T-helper 2 cell treated with Interferon-gamma antibody and Interleukin-4, amounts not matched to agents 5 μg/mL and 100 μg/mL, for 36 hours (primary cell): Measurements from ENCODE around the gene ADAMTSL3.
"Not testable (repeated sequence)": the region's sequence is repeated elsewhere in the genome, so short reads cannot be mapped to it uniquely, and the experiment has no call there.

Experiments
- DNase-seq: peaks from one replicate; pipeline ENCODE4 v3.0.0; 2021; ENCODE audit warnings: low spot score
- H3K27ac Mint-ChIP-seq: one replicate; pipeline ENCODE4 v1.8.0; 2021; ENCODE audit warnings: mild to moderate bottlenecking, mixed read lengths
- H3K27me3 Mint-ChIP-seq: one replicate; pipeline ENCODE4 v1.8.0; 2021; ENCODE audit warnings: low read depth, mixed read lengths
- H3K36me3 Mint-ChIP-seq: one replicate; pipeline ENCODE4 v1.8.0; 2021; ENCODE audit warnings: low read depth, mixed read lengths
- H3K4me1 Mint-ChIP-seq: one replicate; pipeline ENCODE4 v1.8.0; 2021; ENCODE audit warnings: low read depth, mixed read lengths
- H3K4me3 Mint-ChIP-seq: one replicate; pipeline ENCODE4 v1.8.0; 2022; ENCODE audit warnings: mild to moderate bottlenecking, moderate library complexity, mixed read lengths
- H3K9me3 Mint-ChIP-seq: one replicate; pipeline ENCODE4 v1.8.0; 2021; ENCODE audit warnings: mixed read lengths

The ADAMTSL3 gene

GRCh38 chr15:83699028-83699427, 45.1 kb downstream of the ADAMTSL3 start:
- Mint-ChIP-seq H3K36me3 (no peaks in the 10 kb centered on the region), H3K4me3 (no peak overlapping the region), H3K27ac (no peak overlapping the region), H3K9me3 (no peaks in the 10 kb centered on the region), H3K27me3 (no peaks in the 10 kb centered on the region), H3K4me1 (no peaks in the 10 kb centered on the region)
- DNase-seq = no peak

- no peaks in the 10 kb centered on the region for H3K9me3 Mint-ChIP-seq
These were observed 46.2 kb downstream of the ADAMTSL3 start for GRCh38 chr15:83700082-83700481.

DNA sequence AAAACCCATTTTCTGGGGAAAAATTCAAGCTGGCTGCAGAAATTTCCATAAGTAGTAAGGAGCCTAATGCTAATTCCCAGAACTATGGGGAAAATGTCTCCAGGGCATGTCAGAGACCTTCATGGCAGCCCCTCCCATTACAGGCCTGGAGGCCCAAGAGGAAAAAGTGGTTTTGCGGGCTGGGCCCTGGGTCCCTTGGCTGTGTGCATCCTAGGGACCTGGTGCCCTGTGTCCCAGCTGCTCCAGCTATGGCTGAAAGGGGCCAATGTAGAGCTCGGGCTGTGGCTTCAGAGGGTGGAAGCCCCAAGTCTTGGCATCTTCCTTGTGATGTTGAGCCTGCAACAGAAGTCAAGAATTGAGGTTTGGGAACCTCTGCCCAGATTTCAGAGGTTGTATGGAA, 48.4 kb downstream of the ADAMTSL3 start:
- H3K9me3 Mint-ChIP-seq, H3K36me3 Mint-ChIP-seq, H3K4me1 Mint-ChIP-seq, H3K27ac Mint-ChIP-seq, DNase-seq, H3K27me3 Mint-ChIP-seq, H3K4me3 Mint-ChIP-seq: not testable (repeated sequence)

More at GRCh38 chr15:83700082-83700481, 46.2 kb downstream of the ADAMTSL3 start:
- H3K4me1 Mint-ChIP-seq = no peaks in the 10 kb centered on the region
- H3K27me3 Mint-ChIP-seq = no peaks in the 10 kb centered on the region
- no peaks in the 10 kb centered on the region for H3K36me3 Mint-ChIP-seq
- no peak for DNase-seq
- no peak overlapping the region for H3K4me3 Mint-ChIP-seq
- H3K27ac Mint-ChIP-seq = no peak overlapping the region

DNA sequence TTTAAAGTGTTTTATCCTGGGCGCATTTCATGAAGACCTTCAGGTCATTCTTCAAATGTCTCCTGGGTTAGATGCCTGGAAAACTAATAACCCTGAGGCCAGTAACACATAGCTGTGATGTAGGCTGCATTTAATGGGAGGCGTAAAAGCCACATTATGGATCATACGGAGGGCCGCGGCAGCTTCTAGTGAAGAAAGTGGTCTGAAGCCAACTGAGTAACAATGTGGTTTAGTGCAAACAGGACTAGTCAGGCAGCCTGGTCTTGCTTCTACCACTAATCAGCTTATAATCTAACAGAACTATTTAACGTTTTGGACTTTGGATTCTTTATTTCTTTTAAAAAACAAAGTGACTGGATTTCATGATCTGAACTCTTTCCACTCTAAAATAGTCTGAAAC, 54.4 kb downstream of the ADAMTSL3 start:
- Mint-ChIP-seq H3K9me3 (no peaks in the 10 kb centered on the region), H3K27ac (no peak overlapping the region), H3K36me3 (no peaks in the 10 kb centered on the region), H3K4me3 (no peak overlapping the region), H3K27me3 (no peaks in the 10 kb centered on the region), H3K4me1 (no peaks in the 10 kb centered on the region)
- no peak for DNase-seq

DNA sequence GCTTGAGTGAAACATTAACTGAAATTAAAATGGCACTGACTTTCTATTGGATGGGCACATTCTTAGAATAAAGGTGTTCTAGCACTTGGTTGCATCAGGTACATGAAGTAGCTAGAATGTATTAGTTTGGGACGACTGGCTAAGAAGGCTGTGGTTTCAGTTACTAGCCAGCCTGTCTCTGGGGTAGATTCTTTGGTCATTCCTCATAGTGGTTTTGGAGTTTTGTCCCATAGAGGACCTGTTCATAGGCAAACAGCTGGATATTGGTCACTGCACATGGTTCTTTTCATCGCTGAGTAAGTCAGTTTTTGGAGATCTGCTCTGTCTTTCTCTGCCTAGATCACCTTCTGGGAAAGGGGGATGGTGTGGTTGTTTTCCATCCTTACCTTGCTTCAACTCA, 55.3 kb downstream of the ADAMTSL3 start:
- DNase-seq = no peak
- Mint-ChIP-seq H3K9me3 (no peaks in the 10 kb centered on the region), H3K4me1 (no peaks in the 10 kb centered on the region), H3K27ac (no peak overlapping the region), H3K4me3 (no peak overlapping the region), H3K27me3 (no peaks in the 10 kb centered on the region), H3K36me3 (no peaks in the 10 kb centered on the region)

DNA sequence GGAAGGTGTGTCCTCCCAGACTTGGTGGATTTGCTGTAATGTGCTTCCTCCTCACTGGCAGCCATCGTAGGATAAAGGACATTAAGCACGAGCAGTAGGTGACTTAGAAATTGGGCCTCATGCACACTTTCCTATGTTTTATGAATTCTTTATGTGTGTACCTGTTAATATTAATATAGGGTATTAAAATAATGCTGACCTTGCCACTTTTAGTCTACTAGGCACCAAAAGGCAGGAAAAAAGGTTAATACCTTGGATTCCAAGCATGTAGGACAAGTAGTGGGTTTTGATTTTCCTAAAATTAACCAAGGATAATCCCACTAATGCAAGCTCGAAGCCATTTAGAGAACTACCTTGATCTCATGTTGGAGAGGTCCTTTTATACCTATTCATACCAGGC, 55.9 kb downstream of the ADAMTSL3 start:
- Mint-ChIP-seq H3K4me1 (no peaks in the 10 kb centered on the region), H3K27ac (no peak overlapping the region), H3K9me3 (no peaks in the 10 kb centered on the region), H3K27me3 (no peaks in the 10 kb centered on the region), H3K36me3 (no peaks in the 10 kb centered on the region), H3K4me3 (no peak overlapping the region)
- DNase-seq = no peak

- H3K9me3 Mint-ChIP-seq = no peaks in the 10 kb centered on the region
- H3K4me3 Mint-ChIP-seq = no peak overlapping the region
- DNase-seq = no peak
- H3K36me3 Mint-ChIP-seq = no peaks in the 10 kb centered on the region
- no peaks in the 10 kb centered on the region for H3K4me1 Mint-ChIP-seq
- H3K27me3 Mint-ChIP-seq = no peaks in the 10 kb centered on the region
- H3K27ac Mint-ChIP-seq = no peak overlapping the region
These were observed 56.5 kb downstream of the ADAMTSL3 start for GRCh38 chr15:83710452-83710851.

- no peak for DNase-seq
- no peaks in the 10 kb centered on the region for H3K4me1 Mint-ChIP-seq
- no peaks in the 10 kb centered on the region for H3K27me3 Mint-ChIP-seq
- H3K36me3 Mint-ChIP-seq = no peaks in the 10 kb centered on the region
- no peak overlapping the region for H3K27ac Mint-ChIP-seq
- H3K4me3 Mint-ChIP-seq = no peak overlapping the region
- H3K9me3 Mint-ChIP-seq = no peaks in the 10 kb centered on the region
These were observed 57.3 kb downstream of the ADAMTSL3 start for GRCh38 chr15:83711236-83711635.

DNA sequence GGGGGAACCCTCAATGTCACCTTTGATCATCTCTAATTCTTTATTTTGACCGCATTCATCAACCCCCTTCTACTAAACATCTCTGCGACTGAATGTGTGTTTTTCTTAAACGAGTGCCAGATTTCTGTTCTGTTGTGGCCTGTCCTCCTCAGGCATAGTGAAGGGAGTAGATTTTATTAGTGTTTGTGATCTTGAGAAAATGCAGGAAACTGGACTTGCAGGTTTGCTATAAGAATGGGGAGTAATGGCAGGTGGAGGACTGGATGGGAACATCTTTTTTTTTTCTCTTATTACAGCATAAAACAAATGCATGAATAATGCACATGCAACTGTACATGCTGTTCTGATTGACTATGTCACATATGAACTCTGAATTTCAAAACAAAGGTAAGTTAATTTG, 59.3 kb downstream of the ADAMTSL3 start:
- no peaks in the 10 kb centered on the region for H3K9me3 Mint-ChIP-seq
- H3K4me1 Mint-ChIP-seq = no peaks in the 10 kb centered on the region
- DNase-seq = no peak
- no peak overlapping the region for H3K4me3 Mint-ChIP-seq
- H3K27ac Mint-ChIP-seq = no peak overlapping the region
- no peaks in the 10 kb centered on the region for H3K36me3 Mint-ChIP-seq
- H3K27me3 Mint-ChIP-seq = peaks cover 2% of the 10 kb centered on the region

GRCh38 chr15:83714939-83715628, 61.2 kb downstream of the ADAMTSL3 start:
- no peaks in the 10 kb centered on the region for H3K4me1 Mint-ChIP-seq
- H3K27ac Mint-ChIP-seq = no peak overlapping the region
- no peaks in the 10 kb centered on the region for H3K9me3 Mint-ChIP-seq
- DNase-seq = no peak
- no peak overlapping the region for H3K4me3 Mint-ChIP-seq
- no peaks in the 10 kb centered on the region for H3K36me3 Mint-ChIP-seq
- peaks cover 5% of the 10 kb centered on the region for H3K27me3 Mint-ChIP-seq

DNA sequence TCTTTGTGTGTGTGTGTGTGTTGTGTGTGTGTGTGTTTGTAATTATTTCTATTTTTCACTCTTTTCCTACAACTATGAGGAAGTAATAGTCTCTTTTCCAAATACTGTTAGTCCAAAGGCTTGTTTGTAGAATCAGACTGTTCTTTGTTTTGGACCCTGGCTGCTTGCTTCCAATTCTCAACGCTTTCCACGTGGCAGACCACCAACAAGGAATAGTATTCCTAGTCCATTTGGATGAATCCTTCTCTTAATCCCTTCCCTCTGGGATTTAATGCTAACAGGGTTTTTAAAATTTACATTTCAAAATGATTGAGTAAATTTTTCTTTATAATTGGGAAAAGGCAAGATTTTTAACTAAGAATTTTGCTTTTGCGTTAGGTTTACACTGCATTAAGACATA, 62.7 kb downstream of the ADAMTSL3 start:
- no peak for DNase-seq
- no peak overlapping the region for H3K4me3 Mint-ChIP-seq
- H3K4me1 Mint-ChIP-seq = no peaks in the 10 kb centered on the region
- H3K27ac Mint-ChIP-seq = no peak overlapping the region
- no peaks in the 10 kb centered on the region for H3K36me3 Mint-ChIP-seq
- H3K27me3 Mint-ChIP-seq = peaks cover 5% of the 10 kb centered on the region
- H3K9me3 Mint-ChIP-seq = no peaks in the 10 kb centered on the region

GRCh38 chr15:83717010-83717409, 63.1 kb downstream of the ADAMTSL3 start:
- no peaks in the 10 kb centered on the region for H3K9me3 Mint-ChIP-seq
- no peaks in the 10 kb centered on the region for H3K36me3 Mint-ChIP-seq
- H3K4me1 Mint-ChIP-seq = no peaks in the 10 kb centered on the region
- H3K4me3 Mint-ChIP-seq = no peak overlapping the region
- no peak overlapping the region for H3K27ac Mint-ChIP-seq
- H3K27me3 Mint-ChIP-seq = peaks cover 5% of the 10 kb centered on the region
- no peak for DNase-seq

DNA sequence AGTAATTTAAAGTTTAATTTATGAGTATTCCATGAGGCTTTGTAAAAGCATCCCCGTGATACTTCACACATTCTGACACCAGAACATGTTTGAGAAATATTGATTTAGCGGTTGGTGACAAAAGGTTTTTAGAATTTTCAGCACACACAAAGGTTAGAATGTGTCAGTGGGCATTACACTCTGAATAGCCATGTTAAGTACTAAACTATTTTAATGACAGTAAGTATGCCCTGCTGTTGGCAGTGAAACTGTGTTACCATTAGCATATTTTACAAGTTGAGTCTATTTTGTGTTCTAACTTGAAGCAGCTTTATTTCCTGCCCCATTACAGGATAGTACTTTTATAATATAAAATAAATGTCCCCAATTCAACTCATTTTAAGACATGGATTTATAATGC, 66.5 kb downstream of the ADAMTSL3 start:
- H3K27ac Mint-ChIP-seq = no peak overlapping the region
- H3K27me3 Mint-ChIP-seq = peaks cover 5% of the 10 kb centered on the region
- no peak overlapping the region for H3K4me3 Mint-ChIP-seq
- no peak for DNase-seq
- no peaks in the 10 kb centered on the region for H3K4me1 Mint-ChIP-seq
- H3K9me3 Mint-ChIP-seq = no peaks in the 10 kb centered on the region
- no peaks in the 10 kb centered on the region for H3K36me3 Mint-ChIP-seq

DNA sequence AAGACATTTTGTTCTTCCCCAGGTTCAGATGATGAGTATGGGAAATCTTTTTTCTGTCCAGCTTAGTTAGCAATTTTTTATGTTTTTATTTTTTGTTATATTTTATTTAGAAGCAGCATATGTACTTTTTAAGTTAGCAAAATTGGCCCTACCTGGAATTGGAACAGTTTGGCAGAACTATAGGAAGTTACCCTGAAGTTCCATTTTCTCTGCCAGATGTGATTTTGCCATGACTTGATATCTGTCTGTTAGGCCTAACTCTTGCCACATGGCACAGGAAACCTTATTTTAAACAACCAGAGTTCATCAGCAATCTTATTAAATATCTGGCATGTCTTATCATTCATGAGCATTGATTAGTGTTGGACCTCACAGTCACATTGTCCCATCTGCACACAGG, 67.1 kb downstream of the ADAMTSL3 start:
- Mint-ChIP-seq H3K27me3 (peaks cover 5% of the 10 kb centered on the region), H3K27ac (no peak overlapping the region), H3K4me3 (no peak overlapping the region), H3K9me3 (no peaks in the 10 kb centered on the region), H3K36me3 (no peaks in the 10 kb centered on the region), H3K4me1 (no peaks in the 10 kb centered on the region)
- no peak for DNase-seq

- H3K4me3 Mint-ChIP-seq = no peak overlapping the region
- H3K4me1 Mint-ChIP-seq = no peaks in the 10 kb centered on the region
- no peak overlapping the region for H3K27ac Mint-ChIP-seq
- no peaks in the 10 kb centered on the region for H3K9me3 Mint-ChIP-seq
- peaks cover 5% of the 10 kb centered on the region for H3K27me3 Mint-ChIP-seq
- no peaks in the 10 kb centered on the region for H3K36me3 Mint-ChIP-seq
- no peak for DNase-seq
These were observed 68.1 kb downstream of the ADAMTSL3 start for GRCh38 chr15:83721981-83722380.
